ENCODE data around the gene NIPA2.

Gene NIPA2

GRCh38 chr15:22868495-22868894 is 30.0 kb downstream of the NIPA2 start:
- POLR2A ChIA-PET: no interaction called here
- Histone ChIP-seq H3K4me1 (ENCODE audit: control extremely low read depth in 1 of 4, control insufficient read depth in 4 of 4, insufficient read depth in 4 of 4, low read length in 3 of 4) (no peaks in the 10 kb centered on the region), H3K27ac (ENCODE audit: insufficient read depth in 1 of 2, low read depth in 1 of 2, low read length in 2 of 2, poor library complexity in 1 of 2, severe bottlenecking in 2 of 2) (no peak overlapping the region), H3K9me3 (ENCODE audit: control extremely low read depth in 1 of 5, control insufficient read depth in 4 of 5, insufficient read depth in 2 of 5, low read depth in 1 of 5, low read length in 4 of 5) (no peaks in the 10 kb centered on the region), H3K4me3 (ENCODE audit: control insufficient read depth in 1 of 7, extremely low read depth in 1 of 7, insufficient read depth in 4 of 7, low read depth in 2 of 7, low read length in 6 of 7) (no peak overlapping the region), H3K27me3 (replicated peaks in 2 of 5; ENCODE audit: control insufficient read depth in 4 of 5, insufficient read depth in 5 of 5, low read length in 4 of 5) (no peaks in the 10 kb centered on the region), H3K36me3 (ENCODE audit: control insufficient read depth in 4 of 4, insufficient read depth in 4 of 4, low read length in 3 of 4) (peaks cover 34 to 86% (median 63%) of the 10 kb centered on the region in 4 experiments)
- WGBS (ENCODE audit: insufficient coverage): 100% methylated on average over 4 of the region's 4 CpGs
- CTCF ChIA-PET: no interaction called here
- DNase-seq: no peak

- no peaks in the 10 kb centered on the region for H3K9me3 ChIP-seq (ENCODE audit: control extremely low read depth in 1 of 5, control insufficient read depth in 4 of 5, insufficient read depth in 2 of 5, low read depth in 1 of 5, low read length in 4 of 5)
- no peaks in the 10 kb centered on the region for H3K4me1 ChIP-seq (ENCODE audit: control extremely low read depth in 1 of 4, control insufficient read depth in 4 of 4, insufficient read depth in 4 of 4, low read length in 3 of 4)
- peaks cover 32 to 88% (median 62%) of the 10 kb centered on the region in 4 experiments for H3K36me3 ChIP-seq (ENCODE audit: control insufficient read depth in 4 of 4, insufficient read depth in 4 of 4, low read length in 3 of 4)
- 99% methylated on average over 9 of the region's 9 CpGs for WGBS (ENCODE audit: insufficient coverage)
- DNase-seq: no peak
- H3K27ac ChIP-seq (ENCODE audit: insufficient read depth in 1 of 2, low read depth in 1 of 2, low read length in 2 of 2, poor library complexity in 1 of 2, severe bottlenecking in 2 of 2): no peak overlapping the region
- H3K27me3 ChIP-seq (replicated peaks in 2 of 5; ENCODE audit: control insufficient read depth in 4 of 5, insufficient read depth in 5 of 5, low read length in 4 of 5): no peaks in the 10 kb centered on the region
- H3K4me3 ChIP-seq (ENCODE audit: control insufficient read depth in 1 of 7, extremely low read depth in 1 of 7, insufficient read depth in 4 of 7, low read depth in 2 of 7, low read length in 6 of 7): no peak overlapping the region
- CTCF ChIA-PET: no interaction called here
- POLR2A ChIA-PET: no interaction called here
Measured at GRCh38 chr15:22868928-22869327, 30.5 kb downstream of the NIPA2 start.

DNA sequence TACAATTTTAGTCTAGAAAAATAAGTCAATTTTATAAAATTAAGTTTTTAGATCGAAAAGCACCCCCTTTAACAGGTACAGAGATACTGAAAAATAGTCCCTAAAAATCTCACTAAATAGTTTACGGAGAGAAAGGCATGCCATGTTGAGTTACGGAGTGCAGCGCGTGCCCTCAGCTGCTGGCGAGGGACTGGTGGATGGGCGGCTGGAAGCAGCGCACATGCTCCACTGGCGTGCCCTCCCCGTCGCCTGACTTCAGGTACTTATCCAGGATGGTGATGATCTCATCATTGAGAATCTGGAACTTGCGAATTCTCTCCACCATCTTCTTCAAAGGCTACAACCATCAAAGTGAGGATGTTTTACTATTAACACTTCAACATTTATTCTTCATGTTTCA is 31.4 kb downstream of the NIPA2 start:
- CTCF ChIA-PET: no interaction called here
- H3K27ac ChIP-seq (ENCODE audit: insufficient read depth in 1 of 2, low read depth in 1 of 2, low read length in 2 of 2, poor library complexity in 1 of 2, severe bottlenecking in 2 of 2): no peak overlapping the region
- WGBS (ENCODE audit: insufficient coverage): 95% methylated on average over 11 of the region's 12 CpGs
- POLR2A ChIA-PET: no interaction called here
- no peaks in the 10 kb centered on the region for H3K4me1 ChIP-seq (ENCODE audit: control extremely low read depth in 1 of 4, control insufficient read depth in 4 of 4, insufficient read depth in 4 of 4, low read length in 3 of 4)
- H3K9me3 ChIP-seq (ENCODE audit: control extremely low read depth in 1 of 5, control insufficient read depth in 4 of 5, insufficient read depth in 2 of 5, low read depth in 1 of 5, low read length in 4 of 5): no peaks in the 10 kb centered on the region
- no peak overlapping the region for H3K4me3 ChIP-seq (ENCODE audit: control insufficient read depth in 1 of 7, extremely low read depth in 1 of 7, insufficient read depth in 4 of 7, low read depth in 2 of 7, low read length in 6 of 7)
- DNase-seq: no peak
- H3K27me3 ChIP-seq (replicated peaks in 2 of 5; ENCODE audit: control insufficient read depth in 4 of 5, insufficient read depth in 5 of 5, low read length in 4 of 5): no peaks in the 10 kb centered on the region
- peaks cover 27 to 91% (median 62%) of the 10 kb centered on the region in 4 experiments for H3K36me3 ChIP-seq (ENCODE audit: control insufficient read depth in 4 of 4, insufficient read depth in 4 of 4, low read length in 3 of 4)

DNA sequence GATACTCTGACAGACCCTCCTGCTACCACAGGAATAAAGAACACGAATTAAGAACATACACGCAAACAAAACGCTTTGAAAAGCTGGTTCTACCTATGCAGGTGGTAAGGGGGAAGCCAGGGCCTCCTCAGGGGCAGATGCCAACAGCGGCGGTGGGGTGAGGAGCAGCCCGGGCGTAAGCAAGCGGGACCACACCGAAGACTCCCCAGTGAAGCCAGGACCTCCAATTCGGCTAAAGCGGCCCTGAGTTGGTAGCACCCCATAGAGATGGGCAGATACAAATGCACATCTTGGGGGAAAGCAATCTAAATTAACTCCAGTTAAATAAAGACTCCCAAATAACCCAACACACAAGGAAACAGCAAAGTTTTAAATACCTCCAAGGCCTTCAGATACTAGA is 32.4 kb downstream of the NIPA2 start:
- Histone ChIP-seq H3K4me1 (ENCODE audit: control extremely low read depth in 1 of 4, control insufficient read depth in 4 of 4, insufficient read depth in 4 of 4, low read length in 3 of 4) (no peaks in the 10 kb centered on the region), H3K27me3 (replicated peaks in 2 of 5; ENCODE audit: control insufficient read depth in 4 of 5, insufficient read depth in 5 of 5, low read length in 4 of 5) (no peaks in the 10 kb centered on the region), H3K36me3 (ENCODE audit: control insufficient read depth in 4 of 4, insufficient read depth in 4 of 4, low read length in 3 of 4) (peaks cover 30 to 97% (median 64%) of the 10 kb centered on the region in 4 experiments), H3K27ac (ENCODE audit: insufficient read depth in 1 of 2, low read depth in 1 of 2, low read length in 2 of 2, poor library complexity in 1 of 2, severe bottlenecking in 2 of 2) (no peak overlapping the region), H3K9me3 (ENCODE audit: control extremely low read depth in 1 of 5, control insufficient read depth in 4 of 5, insufficient read depth in 2 of 5, low read depth in 1 of 5, low read length in 4 of 5) (no peaks in the 10 kb centered on the region), H3K4me3 (ENCODE audit: control insufficient read depth in 1 of 7, extremely low read depth in 1 of 7, insufficient read depth in 4 of 7, low read depth in 2 of 7, low read length in 6 of 7) (no peak overlapping the region)
- POLR2A ChIA-PET: no interaction called here
- DNase-seq: no peak
- WGBS (ENCODE audit: insufficient coverage): 100% methylated on average over 11 of the region's 11 CpGs
- CTCF ChIA-PET: no interaction called here

GRCh38 chr15:22871481-22872086 is 33.1 kb downstream of the NIPA2 start:
- DNase-seq: no peak
- H3K9me3 ChIP-seq (ENCODE audit: control extremely low read depth in 1 of 5, control insufficient read depth in 4 of 5, insufficient read depth in 2 of 5, low read depth in 1 of 5, low read length in 4 of 5): no peaks in the 10 kb centered on the region
- POLR2A ChIA-PET: no interaction called here
- no peaks in the 10 kb centered on the region for H3K4me1 ChIP-seq (ENCODE audit: control extremely low read depth in 1 of 4, control insufficient read depth in 4 of 4, insufficient read depth in 4 of 4, low read length in 3 of 4)
- peaks cover 28 to 94% (median 61%) of the 10 kb centered on the region in 4 experiments for H3K36me3 ChIP-seq (ENCODE audit: control insufficient read depth in 4 of 4, insufficient read depth in 4 of 4, low read length in 3 of 4)
- no peak overlapping the region for H3K4me3 ChIP-seq (ENCODE audit: control insufficient read depth in 1 of 7, extremely low read depth in 1 of 7, insufficient read depth in 4 of 7, low read depth in 2 of 7, low read length in 6 of 7)
- no peak overlapping the region for H3K27ac ChIP-seq (ENCODE audit: insufficient read depth in 1 of 2, low read depth in 1 of 2, low read length in 2 of 2, poor library complexity in 1 of 2, severe bottlenecking in 2 of 2)
- CTCF ChIA-PET: no interaction called here
- no peaks in the 10 kb centered on the region for H3K27me3 ChIP-seq (replicated peaks in 2 of 5; ENCODE audit: control insufficient read depth in 4 of 5, insufficient read depth in 5 of 5, low read length in 4 of 5)
- WGBS (ENCODE audit: insufficient coverage): 100% methylated on average over 6 of the region's 6 CpGs

DNA sequence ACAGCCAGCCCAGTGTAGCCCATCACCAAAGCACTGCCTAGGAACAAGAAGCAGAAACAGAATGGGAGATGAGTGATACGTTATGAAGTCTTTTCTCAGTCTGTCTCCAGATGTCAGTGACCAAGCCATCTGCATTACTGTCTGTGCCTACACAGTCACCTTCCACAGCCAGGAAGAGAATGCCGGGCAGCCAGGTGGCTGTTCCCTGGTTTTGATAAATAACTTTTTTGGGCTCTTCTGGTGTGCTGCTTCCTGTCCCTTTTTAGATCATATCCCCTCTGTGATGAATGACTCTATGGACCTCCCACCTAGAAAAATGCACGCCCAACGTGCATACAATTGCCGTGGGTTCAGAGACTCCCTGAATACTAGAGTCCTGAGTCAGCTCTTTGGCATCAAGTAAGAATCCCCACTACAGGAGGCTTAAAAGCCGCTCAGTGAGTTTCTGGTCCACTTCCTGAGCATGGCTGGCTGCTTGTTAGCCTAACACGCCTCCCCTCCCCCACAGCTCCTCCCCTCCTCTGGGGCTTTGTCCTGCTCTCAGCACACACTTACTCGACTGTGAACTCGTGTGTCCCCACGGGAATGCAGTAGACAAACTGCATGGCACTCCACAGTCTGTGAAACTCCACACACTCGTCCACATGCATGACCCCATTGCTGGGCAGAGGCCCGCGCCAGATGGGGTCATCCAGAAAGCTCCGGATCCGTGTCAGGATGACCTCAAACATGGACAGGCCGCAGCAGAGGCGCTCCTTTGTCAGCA is 34.7 kb downstream of the NIPA2 start:
- peaks cover 0 to 13% (median 5%) of the 10 kb centered on the region in 5 experiments for H3K9me3 ChIP-seq (ENCODE audit: control extremely low read depth in 1 of 5, control insufficient read depth in 4 of 5, insufficient read depth in 2 of 5, low read depth in 1 of 5, low read length in 4 of 5)
- H3K27ac ChIP-seq (ENCODE audit: insufficient read depth in 1 of 2, low read depth in 1 of 2, low read length in 2 of 2, poor library complexity in 1 of 2, severe bottlenecking in 2 of 2): no peak overlapping the region
- no peaks in the 10 kb centered on the region for H3K4me1 ChIP-seq (ENCODE audit: control extremely low read depth in 1 of 4, control insufficient read depth in 4 of 4, insufficient read depth in 4 of 4, low read length in 3 of 4)
- 96% methylated on average over 15 of the region's 17 CpGs for WGBS (ENCODE audit: insufficient coverage)
- no peak overlapping the region for H3K4me3 ChIP-seq (ENCODE audit: control insufficient read depth in 1 of 7, extremely low read depth in 1 of 7, insufficient read depth in 4 of 7, low read depth in 2 of 7, low read length in 6 of 7)
- CTCF ChIA-PET: no interaction called here
- POLR2A ChIA-PET: no interaction called here
- H3K27me3 ChIP-seq (replicated peaks in 2 of 5; ENCODE audit: control insufficient read depth in 4 of 5, insufficient read depth in 5 of 5, low read length in 4 of 5): no peaks in the 10 kb centered on the region
- H3K36me3 ChIP-seq (ENCODE audit: control insufficient read depth in 4 of 4, insufficient read depth in 4 of 4, low read length in 3 of 4): peaks cover 21 to 96% (median 65%) of the 10 kb centered on the region in 4 experiments
- DNase-seq: no peak

DNA sequence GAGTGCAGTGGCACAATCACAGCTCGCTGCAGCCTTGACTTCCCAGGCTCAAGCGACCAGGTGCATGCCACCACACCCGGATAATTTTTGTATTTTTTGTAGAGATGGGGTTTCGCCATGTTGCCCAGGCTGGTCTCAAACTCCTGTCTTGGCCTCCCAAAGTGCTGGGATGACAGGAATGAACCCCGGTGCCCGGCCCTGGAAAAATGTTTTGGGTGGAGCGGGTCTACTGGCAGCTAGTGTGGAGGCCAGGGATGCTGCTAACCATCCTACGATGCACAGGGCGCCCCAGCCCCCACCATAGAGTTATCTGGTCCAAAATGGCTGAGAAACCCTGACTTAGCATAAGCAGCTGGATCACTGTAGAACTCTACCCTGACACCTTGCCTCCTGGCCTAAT is 35.4 kb downstream of the NIPA2 start:
- no peaks in the 10 kb centered on the region for H3K27me3 ChIP-seq (replicated peaks in 2 of 5; ENCODE audit: control insufficient read depth in 4 of 5, insufficient read depth in 5 of 5, low read length in 4 of 5)
- H3K4me3 ChIP-seq (ENCODE audit: control insufficient read depth in 1 of 7, extremely low read depth in 1 of 7, insufficient read depth in 4 of 7, low read depth in 2 of 7, low read length in 6 of 7): no peak overlapping the region
- no peaks in the 10 kb centered on the region for H3K4me1 ChIP-seq (ENCODE audit: control extremely low read depth in 1 of 4, control insufficient read depth in 4 of 4, insufficient read depth in 4 of 4, low read length in 3 of 4)
- DNase-seq: no peak
- H3K36me3 ChIP-seq (ENCODE audit: control insufficient read depth in 4 of 4, insufficient read depth in 4 of 4, low read length in 3 of 4): peaks cover 17 to 93% (median 65%) of the 10 kb centered on the region in 4 experiments
- H3K27ac ChIP-seq (ENCODE audit: insufficient read depth in 1 of 2, low read depth in 1 of 2, low read length in 2 of 2, poor library complexity in 1 of 2, severe bottlenecking in 2 of 2): no peak overlapping the region
- ChIA-PET CTCF (no interaction called here), POLR2A (no interaction called here)
- H3K9me3 ChIP-seq (ENCODE audit: control extremely low read depth in 1 of 5, control insufficient read depth in 4 of 5, insufficient read depth in 2 of 5, low read depth in 1 of 5, low read length in 4 of 5): peaks cover 0 to 15% (median 5%) of the 10 kb centered on the region in 5 experiments
- 96% methylated on average over 4 of the region's 9 CpGs for WGBS (ENCODE audit: insufficient coverage)

Measured in common myeloid progenitor, CD34-positive (primary cell).